Measurements from ENCODE around the gene AKR1B1. TPM values are rescaled to one million over a fixed set of nuclear protein-coding genes. Genes with fewer than 3 reads are reported as not detected.

Gene AKR1B1
- total and polyA plus RNA-seq, 2 of the 4 experiments (the other 2 are of a cell fraction), result 90.9 to 201 TPM

- ChIA-PET POLR2A (ENCODE audit: unreplicated experiment) (no interaction called here), CTCF (interaction anchor here (1.0 to 5.8 kb wide), 3 partner anchors 22 to 48 kb away, joined by 4 to 33 read pairs (median 16); partner anchors contain the start of gene AKR1B1)
- Histone ChIP-seq H3K4me2 (ENCODE audit: low read depth, low read length) (no peak overlapping the region), H2AK9ac (replicated peaks; ENCODE audit: low read depth, low read length, poor library complexity) (no peak overlapping the region), H4K8ac (ENCODE audit: low read depth in 2 of 2, low read length in 2 of 2) (no peak overlapping the region), H4K5ac (ENCODE audit: low read depth, low read length) (no peak overlapping the region), H2AFZ (replicated peaks; ENCODE audit: low read length, poor library complexity) (no peak overlapping the region), H3K36me3 (ENCODE audit: control insufficient read depth, insufficient read depth, low read length) (no peaks in the 10 kb centered on the region), H3K9ac (ENCODE audit: low read depth, low read length) (no peak overlapping the region), H3K23ac (ENCODE audit: low read depth, low read length) (no peak overlapping the region), H3K9me3 (ENCODE audit: control insufficient read depth, insufficient read depth, low read length) (no peaks in the 10 kb centered on the region), H3K56ac (ENCODE audit: extremely low read depth, insufficient read depth, low read length) (no peak overlapping the region), H2BK20ac (ENCODE audit: low read depth, low read length) (no peak overlapping the region), H2BK5ac (ENCODE audit: low read depth, low read length, poor library complexity, severe bottlenecking) (no peak overlapping the region), H3K4ac (ENCODE audit: low read depth, low read length) (no peak overlapping the region), H4K91ac (ENCODE audit: insufficient read depth, low read depth, low read length) (no peak overlapping the region), H3K4me1 (ENCODE audit: control insufficient read depth, insufficient read depth, low read length) (peaks cover 4% of the 10 kb centered on the region), H3K27ac (ENCODE audit: insufficient read depth, low read length) (no peak overlapping the region), H3K9me1 (ENCODE audit: insufficient read depth, low read length) (peaks cover 2% of the 10 kb centered on the region; the same call in 1 of the 2 replicates), H3K4me3 (ENCODE audit: insufficient read depth, low read depth, low read length) (no peak overlapping the region), H2BK15ac (ENCODE audit: low read depth, low read length) (no peak overlapping the region), H2AK5ac (ENCODE audit: low read depth, low read length) (no peak overlapping the region), H3K79me1 (ENCODE audit: low read depth in 1 of 2, low read length in 2 of 2) (no peaks in the 10 kb centered on the region), H3K14ac (replicated peaks; ENCODE audit: low read depth, low read length) (no peak overlapping the region), H3K27me3 (ENCODE audit: control insufficient read depth, insufficient read depth, low read length) (no peaks in the 10 kb centered on the region), H4K20me1 (ENCODE audit: insufficient read depth, low read length) (no peaks in the 10 kb centered on the region), H3K18ac (ENCODE audit: low read depth, low read length) (no peak overlapping the region), H2BK120ac (ENCODE audit: low read depth, low read length) (no peak overlapping the region)
- intact Hi-C loops (cut with micrococcal nuclease), result no loop called here
- dilution Hi-C loops (cut with HindIII; ENCODE audit: low sequenced_read_pairs, unreplicated experiment), result no loop called here
- BruUV-seq (replicated peaks), result no TSS peak
- no peak for DNase-seq
- no peak for ATAC-seq (ENCODE audit: low read depth)
- TF ChIP-seq RCOR1 (IDR thresholded peaks at IDR 0.05; ENCODE audit: insufficient replicate concordance, low read length) (no peak), ELK1 (IDR thresholded peaks at IDR 0.05; ENCODE audit: borderline replicate concordance, low read depth, low read length) (no peak), FOS (IDR thresholded peaks at IDR 0.05; ENCODE audit: low read depth, low read length) (no peak), CTCF (conservative IDR thresholded peaks at IDR 0.05; ENCODE audit: low read depth, low read length) (no peak), MAZ (IDR thresholded peaks at IDR 0.05; ENCODE audit: borderline replicate concordance, low read depth, low read length) (no peak), USF2 (IDR thresholded peaks at IDR 0.05; ENCODE audit: low read depth, low read length) (no peak), BHLHE40 (IDR thresholded peaks at IDR 0.05; ENCODE audit: low read depth, low read length) (no peak), RAD21 (IDR thresholded peaks at IDR 0.05; ENCODE audit: low read length) (no peak), NFE2L2 (IDR thresholded peaks at IDR 0.05; ENCODE audit: low read depth, low read length) (no peak)
- in situ Hi-C loops (cut with MboI; ENCODE audit: low sequenced_read_pairs), result no loop called here
- WGBS, 2 experiments (ENCODE audit: extremely low coverage in 2 of 2, insufficient read length in 1 of 2), result no CpG with 5 or more reads among the region's 3 CpGs
These were observed 22.3 kb upstream of the AKR1B1 start for GRCh38 chr7:134481167-134481566.

Data from IMR-90 (cell line).